Stomach (tissue), 4 donors: Measurements from ENCODE around the gene TTLL3.
"Not testable (repeated sequence)": the region's sequence is repeated elsewhere in the genome, so short reads cannot be mapped to it uniquely, and the experiment has no call there.

Source experiments
- CTCF ChIP-seq, 7 experiments: fragments of 450-650 bp in 4 of 7; fragments of 200-600 bp in 3 of 7; sonication (generic) in 3 of 7; IDR thresholded peaks; one replicate each; pipeline ENCODE4 v1.5.1; 2016 to 2019; ENCODE audit warnings: antibody characterized with exemption in 7 of 7, control low read depth in 2 of 7, mild to moderate bottlenecking in 1 of 7
- POLR2A ChIP-seq, 4 donors: fragments of 450-650 bp; IDR thresholded peaks; one replicate each; pipeline ENCODE4 v1.6.1; 2016; ENCODE audit warnings: antibody characterized with exemption in 4 of 4, control low read depth in 2 of 4, mild to moderate bottlenecking in 1 of 4, moderate library complexity in 1 of 4
- POLR2AphosphoS5 ChIP-seq, 3 donors: sonication (generic); formaldehyde crosslinking; IDR thresholded peaks; one replicate each; pipeline ENCODE4 v1.6.1; 2016; ENCODE audit warnings: antibody characterized with exemption in 3 of 3

GRCh38 chr3:9851926-9852325, 41.9 kb downstream of the TTLL3 start:
- not testable (repeated sequence) for TF ChIP-seq POLR2AphosphoS5, CTCF, POLR2A (IDR thresholded peaks at IDR 0.05)
